Activated naive CD8-positive, alpha-beta T cell treated with anti-CD3 and anti-CD28 coated beads, Interleukin-2, amount 50 U/mL, for 24 hours (primary cell): ENCODE measurements around the gene SNF8.

ENCODE experiments used
- ATAC-seq: fragments of 150-1000 bp; cut with Tn5 transposase; one replicate; pipeline ENCODE4 v1.10.0; 2021
- DNase-seq: peaks from one replicate; pipeline ENCODE4 v3.0.0; 2021
- H3K27ac Mint-ChIP-seq: one replicate; pipeline ENCODE4 v1.8.0; 2021; ENCODE audit warnings: mild to moderate bottlenecking, mixed read lengths
- H3K27me3 Mint-ChIP-seq: one replicate; pipeline ENCODE4 v1.8.0; 2021; ENCODE audit warnings: mixed read lengths
- H3K36me3 Mint-ChIP-seq: one replicate; pipeline ENCODE4 v1.8.0; 2021; ENCODE audit warnings: low read depth, mixed read lengths
- H3K4me1 Mint-ChIP-seq: one replicate; pipeline ENCODE4 v1.8.0; 2021; ENCODE audit warnings: mixed read lengths
- H3K4me3 Mint-ChIP-seq: one replicate; pipeline ENCODE4 v1.8.0; 2021; ENCODE audit warnings: mild to moderate bottlenecking, moderate library complexity, mixed read lengths
- H3K9me3 Mint-ChIP-seq: one replicate; pipeline ENCODE4 v1.8.0; 2021; ENCODE audit warnings: mixed read lengths

The SNF8 gene

GRCh38 chr17:48944515-48945260 lies at the start of gene SNF8:
TSS of gene SNF8 (minus strand) at chr17:48944842. CDS start at chr17:48944734, 108 bp downstream.
- Mint-ChIP-seq H3K4me1 (peaks cover 23% of the 10 kb centered on the region), H3K4me3 (peak within 1 kb of the TSS; percentile 98), H3K9me3 (no peaks in the 10 kb centered on the region), H3K36me3 (peaks cover 17% of the 10 kb centered on the region), H3K27ac (peak within 1 kb of the TSS; percentile 91), H3K27me3 (peaks cover 2% of the 10 kb centered on the region)
- peak; percentile 98 for ATAC-seq
- DNase-seq: peak; percentile 96

- Mint-ChIP-seq H3K27ac (no peak overlapping the region), H3K4me3 (no peak overlapping the region), H3K27me3 (peaks cover 74% of the 10 kb centered on the region), H3K9me3 (no peaks in the 10 kb centered on the region), H3K36me3 (no peaks in the 10 kb centered on the region), H3K4me1 (peaks cover 25% of the 10 kb centered on the region)
- no peak for ATAC-seq
- DNase-seq: no peak
These were observed 49.3 kb upstream of the SNF8 start for GRCh38 chr17:48993951-48994350.

GRCh38 chr17:48993305-48993704 lies 48.7 kb upstream of the SNF8 start:
- Mint-ChIP-seq H3K4me1 (peaks cover 21% of the 10 kb centered on the region), H3K27me3 (peaks cover 70% of the 10 kb centered on the region)
- no peak for ATAC-seq

GRCh38 chr17:48992444-48992843 lies 47.8 kb upstream of the SNF8 start:
- H3K4me3 Mint-ChIP-seq: no peak overlapping the region
- H3K27me3 Mint-ChIP-seq: peaks cover 61% of the 10 kb centered on the region
- no peaks in the 10 kb centered on the region for H3K36me3 Mint-ChIP-seq
- H3K9me3 Mint-ChIP-seq: no peaks in the 10 kb centered on the region
- no peak overlapping the region for H3K27ac Mint-ChIP-seq
- no peak for DNase-seq
- H3K4me1 Mint-ChIP-seq: peaks cover 17% of the 10 kb centered on the region
- ATAC-seq: no peak

More at GRCh38 chr17:48993305-48993704, 48.7 kb upstream of the SNF8 start:
- Mint-ChIP-seq H3K9me3 (no peaks in the 10 kb centered on the region), H3K36me3 (no peaks in the 10 kb centered on the region), H3K4me3 (no peak overlapping the region), H3K27ac (no peak overlapping the region)
- no peak for DNase-seq

GRCh38 chr17:48990882-48991357 lies 46.3 kb upstream of the SNF8 start:
- no peak for ATAC-seq

GRCh38 chr17:48989100-48989499 lies 44.5 kb upstream of the SNF8 start:
- Mint-ChIP-seq H3K4me1 (no peaks in the 10 kb centered on the region), H3K27ac (no peak overlapping the region), H3K4me3 (no peak overlapping the region), H3K27me3 (peaks cover 50% of the 10 kb centered on the region), H3K9me3 (no peaks in the 10 kb centered on the region), H3K36me3 (no peaks in the 10 kb centered on the region)
- no peak for ATAC-seq
- no peak for DNase-seq

More at GRCh38 chr17:48990882-48991357, 46.3 kb upstream of the SNF8 start:
- DNase-seq: no peak
- H3K9me3 Mint-ChIP-seq: no peaks in the 10 kb centered on the region
- no peak overlapping the region for H3K27ac Mint-ChIP-seq
- H3K4me3 Mint-ChIP-seq: no peak overlapping the region
- H3K36me3 Mint-ChIP-seq: no peaks in the 10 kb centered on the region
- H3K27me3 Mint-ChIP-seq: peaks cover 53% of the 10 kb centered on the region
- H3K4me1 Mint-ChIP-seq: peaks cover 7% of the 10 kb centered on the region

- no peaks in the 10 kb centered on the region for H3K4me1 Mint-ChIP-seq
- ATAC-seq (no peak), DNase-seq (no peak)
- H3K9me3 Mint-ChIP-seq: peaks cover 4% of the 10 kb centered on the region
- no peak overlapping the region for H3K27ac Mint-ChIP-seq
- no peaks in the 10 kb centered on the region for H3K36me3 Mint-ChIP-seq
- no peak overlapping the region for H3K4me3 Mint-ChIP-seq
- H3K27me3 Mint-ChIP-seq: peaks cover 31% of the 10 kb centered on the region
These were observed 41.0 kb upstream of the SNF8 start for GRCh38 chr17:48985436-48986245.

GRCh38 chr17:48981927-48982539 lies 37.4 kb upstream of the SNF8 start:
- no peak overlapping the region for H3K27ac Mint-ChIP-seq
- no peak for DNase-seq
- H3K4me3 Mint-ChIP-seq: no peak overlapping the region
- no peaks in the 10 kb centered on the region for H3K36me3 Mint-ChIP-seq
- H3K9me3 Mint-ChIP-seq: peaks cover 4% of the 10 kb centered on the region
- H3K27me3 Mint-ChIP-seq: peaks cover 19% of the 10 kb centered on the region
- no peak for ATAC-seq
- H3K4me1 Mint-ChIP-seq: no peaks in the 10 kb centered on the region

- Mint-ChIP-seq H3K27ac (no peak overlapping the region), H3K9me3 (no peaks in the 10 kb centered on the region), H3K36me3 (no peaks in the 10 kb centered on the region), H3K4me3 (no peak overlapping the region), H3K27me3 (peaks cover 26% of the 10 kb centered on the region), H3K4me1 (peaks cover 7% of the 10 kb centered on the region)
- no peak for ATAC-seq
- DNase-seq: no peak
These were observed 29.2 kb upstream of the SNF8 start for GRCh38 chr17:48973806-48974205.

- no peak for ATAC-seq
- Mint-ChIP-seq H3K9me3 (no peaks in the 10 kb centered on the region), H3K4me3 (no peak overlapping the region), H3K4me1 (peaks cover 7% of the 10 kb centered on the region), H3K27ac (no peak overlapping the region), H3K36me3 (no peaks in the 10 kb centered on the region), H3K27me3 (peaks cover 33% of the 10 kb centered on the region)
- no peak for DNase-seq
These were observed 28.1 kb upstream of the SNF8 start for GRCh38 chr17:48972749-48973097.

GRCh38 chr17:48970865-48971687 lies 26.4 kb upstream of the SNF8 start:
- Mint-ChIP-seq H3K36me3 (no peaks in the 10 kb centered on the region), H3K4me1 (peaks cover 7% of the 10 kb centered on the region), H3K4me3 (no peak overlapping the region), H3K27me3 (peaks cover 43% of the 10 kb centered on the region), H3K27ac (no peak overlapping the region), H3K9me3 (no peaks in the 10 kb centered on the region)
- ATAC-seq: no peak
- DNase-seq: no peak

- DNase-seq: no peak
- Mint-ChIP-seq H3K36me3 (no peaks in the 10 kb centered on the region), H3K9me3 (no peaks in the 10 kb centered on the region), H3K4me1 (peaks cover 7% of the 10 kb centered on the region), H3K4me3 (no peak overlapping the region), H3K27ac (no peak overlapping the region), H3K27me3 (peaks cover 46% of the 10 kb centered on the region)
- no peak for ATAC-seq
These were observed 25.6 kb upstream of the SNF8 start for GRCh38 chr17:48970224-48970623.

- no peaks in the 10 kb centered on the region for H3K36me3 Mint-ChIP-seq
- H3K27ac Mint-ChIP-seq: no peak overlapping the region
- H3K4me1 Mint-ChIP-seq: no peaks in the 10 kb centered on the region
- no peak for ATAC-seq
- no peak overlapping the region for H3K4me3 Mint-ChIP-seq
- no peak for DNase-seq
- H3K27me3 Mint-ChIP-seq: peaks cover 41% of the 10 kb centered on the region
- no peaks in the 10 kb centered on the region for H3K9me3 Mint-ChIP-seq
These were observed 17.0 kb upstream of the SNF8 start for GRCh38 chr17:48961516-48962233.
